Raji (cell line): ENCODE data around the gene TRAF6.

Experiments used
- POLR2A ChIP-seq: IDR thresholded peaks from 2 replicates; pipeline ENCODE4 v1.6.1; 2011; ENCODE audit warnings: low read depth, low read length, control low read depth; ENCODE audit not compliant: insufficient read depth

TRAF6 gene

GRCh38 chr11:36453678-36454077, 56.4 kb downstream of the TRAF6 start:
- no peak for TF ChIP-seq POLR2A

- TF ChIP-seq POLR2A: no peak
Measured at GRCh38 chr11:36452961-36453360, 57.1 kb downstream of the TRAF6 start.

DNA sequence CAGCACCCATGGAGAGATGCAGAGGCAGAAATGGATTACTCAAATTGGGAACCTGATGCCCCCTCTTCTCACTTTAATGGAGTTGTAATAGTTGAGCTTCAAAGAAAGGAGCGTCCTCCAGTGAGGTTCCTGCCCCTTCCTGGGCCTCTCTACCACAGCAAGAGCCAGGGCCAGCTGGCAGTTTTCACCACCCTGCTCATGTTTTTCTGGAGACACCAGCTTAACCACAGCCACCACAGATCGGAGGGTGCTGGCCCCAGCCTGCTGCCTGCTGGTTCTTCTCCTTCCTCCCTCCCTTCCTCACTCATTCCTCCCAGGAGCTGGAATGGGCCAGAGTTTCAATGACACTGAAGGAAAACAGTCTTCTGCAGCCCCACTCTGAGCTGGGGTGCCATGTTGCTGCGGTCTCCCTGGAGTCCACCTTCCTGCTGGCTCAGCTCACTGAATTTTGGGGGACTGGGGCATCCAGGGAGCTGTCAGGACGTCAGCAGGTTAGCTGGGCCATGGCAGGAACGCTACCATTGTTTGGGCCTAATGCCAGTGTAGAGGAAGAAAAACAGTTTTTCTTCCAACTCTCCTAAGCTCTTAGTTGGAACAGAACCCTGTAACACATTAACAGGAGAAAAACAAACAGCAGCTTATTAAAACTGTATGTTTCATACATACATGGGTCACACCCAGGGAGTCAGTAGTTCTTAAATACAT, 57.7 kb downstream of the TRAF6 start:
- TF ChIP-seq POLR2A: no peak

GRCh38 chr11:36451681-36452080, 58.4 kb downstream of the TRAF6 start:
- no peak for TF ChIP-seq POLR2A

DNA sequence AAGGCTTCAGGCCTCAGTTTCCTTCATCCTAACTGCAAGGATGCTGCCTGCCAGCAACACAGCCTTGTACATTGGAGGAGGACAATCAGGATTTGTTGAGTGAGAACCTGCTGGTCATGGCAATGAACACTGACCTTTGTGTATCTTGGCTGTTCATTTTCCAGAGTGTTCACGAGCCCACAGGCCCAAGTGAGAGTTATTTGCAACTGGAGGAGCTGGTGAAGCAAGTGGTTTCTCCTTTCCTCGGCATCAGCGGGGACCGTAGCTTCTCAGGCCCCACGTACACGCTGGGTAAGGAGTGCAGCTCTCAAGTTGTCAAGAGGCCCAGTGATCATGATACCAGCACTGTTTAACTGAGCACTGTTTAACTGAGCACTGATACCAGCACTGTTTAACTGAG, 59.0 kb downstream of the TRAF6 start:
- TF ChIP-seq POLR2A: no peak

GRCh38 chr11:36450110-36450572, 59.9 kb downstream of the TRAF6 start:
- TF ChIP-seq POLR2A: no peak

DNA sequence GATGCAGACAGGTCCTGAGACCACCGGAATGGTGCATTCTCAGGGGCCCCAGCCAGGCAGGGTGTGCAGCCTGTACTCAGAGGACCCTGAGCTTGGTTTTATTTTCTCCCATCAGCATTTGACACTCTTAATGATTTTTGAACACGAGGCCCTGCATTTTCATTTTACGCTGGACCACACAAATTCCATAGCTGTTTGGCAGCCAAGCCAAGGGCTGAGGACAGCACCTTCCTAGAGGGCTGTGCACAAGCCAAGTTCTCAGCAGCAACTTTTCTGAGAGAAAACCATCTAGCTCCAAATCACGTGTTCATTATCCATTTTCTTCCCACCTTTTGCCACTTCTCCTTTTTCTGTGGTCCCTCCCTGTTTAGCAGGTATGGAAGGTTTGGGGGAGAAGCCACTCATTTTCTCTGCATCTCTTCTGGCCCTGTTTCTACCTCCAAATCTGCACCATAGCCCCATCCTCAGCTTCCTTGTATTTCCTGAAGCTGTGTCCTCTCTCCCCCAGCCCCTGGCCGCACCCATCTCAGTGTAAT, 60.4 kb downstream of the TRAF6 start:
- no peak for TF ChIP-seq POLR2A

DNA sequence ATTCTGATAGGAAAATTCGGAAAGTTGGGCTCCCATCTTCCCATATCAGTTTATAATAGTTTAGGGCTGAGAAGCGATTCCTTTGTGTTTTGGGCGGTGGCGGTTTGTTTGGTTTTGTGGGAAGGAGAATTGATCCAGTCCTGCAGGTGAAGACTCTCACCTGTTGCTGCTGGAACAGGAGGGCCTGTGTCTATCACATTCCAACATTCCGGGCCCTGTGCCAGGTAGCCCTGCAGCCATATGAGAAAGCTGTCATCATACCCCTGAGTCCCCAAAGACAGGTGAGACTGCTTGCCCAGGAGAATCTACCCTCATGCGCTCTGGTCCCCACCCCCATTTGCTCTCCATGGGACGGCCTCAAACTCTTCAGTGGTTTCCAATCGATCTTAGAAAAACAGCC, 62.1 kb downstream of the TRAF6 start:
- no peak for TF ChIP-seq POLR2A

- TF ChIP-seq POLR2A: no peak
Measured at GRCh38 chr11:36447514-36447913, 62.6 kb downstream of the TRAF6 start.

DNA sequence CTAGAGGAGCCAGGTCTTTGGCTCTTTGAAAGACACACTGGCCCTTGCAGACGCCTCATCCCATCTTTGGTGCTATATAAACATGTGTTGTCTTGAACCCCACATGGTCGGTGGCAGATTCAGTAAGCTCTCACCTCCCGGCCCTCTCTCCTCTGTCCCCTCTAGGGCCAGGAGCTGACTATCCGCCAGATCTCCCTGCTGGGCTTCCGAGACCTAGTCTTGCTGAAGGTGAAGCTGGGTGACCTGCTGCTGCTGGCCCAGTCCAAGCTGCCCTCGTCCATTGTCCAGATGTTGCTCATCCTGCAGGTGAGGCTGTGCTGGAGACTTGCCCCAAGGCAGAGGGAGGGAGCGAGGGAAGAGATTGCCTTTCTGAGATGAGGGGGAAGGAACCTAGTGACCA, 63.9 kb downstream of the TRAF6 start:
- no peak for TF ChIP-seq POLR2A

DNA sequence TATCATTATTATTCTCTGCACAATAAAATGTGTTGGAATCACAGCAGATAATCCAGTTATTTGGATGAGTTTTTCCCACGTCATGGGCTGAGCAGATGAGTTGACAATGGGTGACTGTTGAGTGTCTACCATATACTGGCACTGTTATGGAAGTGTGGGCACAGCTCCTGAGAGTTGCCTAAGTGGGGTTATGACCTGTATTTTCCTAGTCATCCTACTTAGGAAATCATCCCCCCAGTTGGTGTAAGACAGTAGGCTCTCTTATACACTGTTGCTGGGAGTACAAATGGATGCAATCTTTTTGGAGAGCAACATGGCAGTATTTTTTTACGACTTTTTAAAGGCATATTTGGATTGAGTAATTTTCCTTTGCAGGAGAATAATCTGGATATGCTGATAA, 66.4 kb downstream of the TRAF6 start:
- TF ChIP-seq POLR2A: no peak

DNA sequence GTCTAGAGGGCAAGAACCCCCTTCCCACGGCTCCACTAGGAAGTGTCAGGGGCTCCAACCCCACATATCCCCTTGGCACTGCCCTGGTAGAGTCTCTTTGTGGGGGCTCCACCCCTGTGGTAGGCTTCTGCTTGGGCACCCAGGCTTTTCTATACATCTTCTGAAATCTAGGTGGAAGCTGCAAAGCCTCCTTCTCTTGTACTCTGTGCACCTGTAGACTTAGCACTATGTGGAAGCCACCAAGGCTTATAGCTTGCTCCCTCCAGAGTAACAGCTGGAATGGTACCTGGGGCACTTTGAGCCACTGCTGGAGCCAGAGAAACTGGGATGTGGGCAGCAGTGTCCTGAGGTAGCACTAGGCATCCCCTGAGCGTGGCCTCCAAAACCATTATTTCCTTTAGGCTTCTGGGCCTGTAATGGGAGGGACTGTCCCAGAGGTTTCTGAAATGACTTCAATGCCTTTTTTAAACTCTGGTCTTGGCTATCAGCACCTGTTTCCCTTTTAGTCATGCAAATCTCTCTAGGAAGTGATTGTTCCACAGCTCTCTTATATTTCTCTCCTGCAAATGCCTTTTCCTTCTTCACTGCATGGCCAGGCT, 68.4 kb downstream of the TRAF6 start:
- no peak for TF ChIP-seq POLR2A

DNA sequence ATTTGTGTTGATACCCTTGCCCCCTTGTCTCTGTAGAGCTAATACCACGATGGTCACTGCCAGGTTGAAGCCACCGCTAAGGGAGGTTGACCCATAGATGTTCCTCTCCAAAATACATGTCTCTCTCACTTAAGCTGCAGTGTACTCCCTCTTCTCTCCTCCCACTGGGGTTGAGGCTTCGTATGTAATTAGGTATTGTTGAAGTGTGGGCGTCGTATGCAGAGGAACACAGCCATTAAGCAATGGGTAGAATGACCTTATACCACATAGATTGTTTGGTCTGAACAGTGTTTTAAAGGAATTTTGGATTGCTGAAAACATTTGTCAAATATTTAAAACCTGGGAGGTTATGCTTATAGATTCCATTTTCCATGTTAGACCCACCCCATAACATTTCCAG, 71.9 kb downstream of the TRAF6 start:
- TF ChIP-seq POLR2A: no peak

- no peak for TF ChIP-seq POLR2A
Measured at GRCh38 chr11:36437413-36437812, 72.7 kb downstream of the TRAF6 start.
